Panc1 (cell line): ENCODE results near the gene NOP56. TPM values are rescaled to one million over a fixed set of nuclear protein-coding genes. Genes with fewer than 3 reads are reported as not detected.

Experiments used
- ATAC-seq: fragments of 200-7000 bp; cut with Tn5 transposase; 2 replicates; pipeline ENCODE4 v1.9.1; 2020; ENCODE audit warnings: mild to moderate bottlenecking, moderate library complexity
- BruUV-seq: library from RNA; stranded (reverse); fragments of 400-500 nt; replicated peaks from 2 replicates; lab custom pipeline; 2021; lab: Mats Ljungman, UMichigan
- CTCF ChIA-PET: fragments of 300-600 bp; sonication (Branson Sonifier 250); formaldehyde crosslinking; loops from one replicate; lab custom pipeline; 2022; ENCODE audit warnings: antibody characterized with exemption; lab: Charles Lee
- POLR2A ChIA-PET: fragments of 300-600 bp; sonication (Branson Sonifier 250); formaldehyde crosslinking; loops from one replicate; lab custom pipeline; 2022; ENCODE audit warnings: antibody characterized with exemption; lab: Charles Lee
- DNase-seq: peaks from one replicate; pipeline ENCODE4 v3.0.0-alpha.2; 2010; ENCODE audit warnings: low read depth, low spot score
- H3K27ac ChIP-seq: 2 replicates; pipeline ENCODE4 v1.5.1; 2011; ENCODE audit warnings: mild to moderate bottlenecking, low read length, inconsistent platforms
- H3K27me3 ChIP-seq: fragments of 200-500 bp; sonication (Bioruptor generic); 2 replicates; pipeline ENCODE4 v1.6.0; 2014; ENCODE audit warnings: low read length, inconsistent platforms; ENCODE audit not compliant: control insufficient read depth, insufficient read depth
- H3K36me3 ChIP-seq: fragments of 200-500 bp; sonication (Bioruptor generic); 2 replicates; pipeline ENCODE4 v1.5.1; 2014; ENCODE audit warnings: inconsistent platforms, mild to moderate bottlenecking, low read length, moderate library complexity; ENCODE audit not compliant: control insufficient read depth, insufficient read depth
- H3K4me1 ChIP-seq: 2 replicates; pipeline ENCODE4 v1.5.1; 2011; ENCODE audit warnings: inconsistent platforms, mild to moderate bottlenecking, low read length, moderate library complexity; ENCODE audit not compliant: control insufficient read depth, insufficient read depth
- H3K4me3 ChIP-seq, 2 experiments: 2 replicates each; pipeline ENCODE4 v1.5.1; 2011 to 2012; ENCODE audit warnings: low read depth in 2 of 2, low read length in 2 of 2, mild to moderate bottlenecking in 2 of 2, inconsistent platforms in 1 of 2, moderate library complexity in 1 of 2
- H3K9me3 ChIP-seq: fragments of 200-500 bp; sonication (Bioruptor generic); 2 replicates; pipeline ENCODE4 v1.5.1; 2014; ENCODE audit warnings: low read depth, mild to moderate bottlenecking, inconsistent platforms, low read length, moderate library complexity; ENCODE audit not compliant: control insufficient read depth, insufficient read depth
- POLR2AphosphoS5 ChIP-seq: IDR thresholded peaks from 2 replicates; pipeline ENCODE4 v1.6.1; 2012; ENCODE audit warnings: mild to moderate bottlenecking, low read depth, low read length, moderate library complexity
- REST ChIP-seq, 2 experiments: IDR thresholded peaks; 2 replicates each; pipeline ENCODE4 v1.6.1; 2011 to 2012; ENCODE audit warnings: low read depth in 2 of 2, control low read depth in 1 of 2, low read length in 1 of 2, mild to moderate bottlenecking in 1 of 2, moderate library complexity in 1 of 2; ENCODE audit not compliant: insufficient read depth in 1 of 2
- SIN3A ChIP-seq: IDR thresholded peaks from 2 replicates; pipeline ENCODE4 v1.6.1; 2012; ENCODE audit warnings: low read depth, mild to moderate bottlenecking, low read length, moderate library complexity, borderline replicate concordance; ENCODE audit not compliant: insufficient read depth
- TCF7L2 ChIP-seq: IDR thresholded peaks from 2 replicates; pipeline ENCODE4 v1.6.1; 2011; ENCODE audit warnings: mild to moderate bottlenecking, low read depth, low read length, inconsistent platforms
- in situ Hi-C: cut with HindIII; loops from 2 replicates; pipeline ENCODE4 v1.10.0; 2016; ENCODE audit warnings: low sequenced_read_pairs, low pct_unique_long_range_greater_than_20kb
- intact Hi-C: fragments of 100-400 bp; cut with micrococcal nuclease; formaldehyde crosslinking; loops from one replicate; pipeline ENCODE4 v1.10.0; 2022; ENCODE audit not compliant: unreplicated experiment
- total RNA-seq: library from RNA; stranded (reverse); gene quantifications from one replicate; pipeline ENCODE4 v1.2.1, GENCODE V29; 2021; ENCODE audit not compliant: unreplicated experiment
- TF ChIP-seq, protein P1 (sequence below): fragments of 450-650 bp; IDR thresholded peaks from 2 replicates; pipeline ENCODE4 v1.5.1; 2017; ENCODE audit warnings: mild to moderate bottlenecking

Gene NOP56
- total RNA-seq, 1 experiment from 2014 or later, result 354 TPM

- H3K4me1 ChIP-seq, result no peaks in the 10 kb centered on the region
- CTCF ChIA-PET, result no interaction called here
- POLR2A ChIA-PET, result no interaction called here
- H3K27ac ChIP-seq, result no peak overlapping the region
- intact Hi-C loops, result no loop called here
- H3K9me3 ChIP-seq, result peaks cover 3% of the 10 kb centered on the region
- no peaks in the 10 kb centered on the region for H3K36me3 ChIP-seq
- ATAC-seq, result no peak
- H3K4me3 ChIP-seq, result no peak overlapping the region
- BruUV-seq, result no TSS peak
- DNase-seq, result no peak
- no peak for TF ChIP-seq POLR2AphosphoS5
- TF ChIP-seq REST (IDR thresholded peaks at IDR 0.05; ENCODE audit: insufficient read depth in 1 of 2, low read depth in 2 of 2, low read length in 1 of 2), result no peak
- no peak for TF ChIP-seq TCF7L2
- TF ChIP-seq, protein P1, sequence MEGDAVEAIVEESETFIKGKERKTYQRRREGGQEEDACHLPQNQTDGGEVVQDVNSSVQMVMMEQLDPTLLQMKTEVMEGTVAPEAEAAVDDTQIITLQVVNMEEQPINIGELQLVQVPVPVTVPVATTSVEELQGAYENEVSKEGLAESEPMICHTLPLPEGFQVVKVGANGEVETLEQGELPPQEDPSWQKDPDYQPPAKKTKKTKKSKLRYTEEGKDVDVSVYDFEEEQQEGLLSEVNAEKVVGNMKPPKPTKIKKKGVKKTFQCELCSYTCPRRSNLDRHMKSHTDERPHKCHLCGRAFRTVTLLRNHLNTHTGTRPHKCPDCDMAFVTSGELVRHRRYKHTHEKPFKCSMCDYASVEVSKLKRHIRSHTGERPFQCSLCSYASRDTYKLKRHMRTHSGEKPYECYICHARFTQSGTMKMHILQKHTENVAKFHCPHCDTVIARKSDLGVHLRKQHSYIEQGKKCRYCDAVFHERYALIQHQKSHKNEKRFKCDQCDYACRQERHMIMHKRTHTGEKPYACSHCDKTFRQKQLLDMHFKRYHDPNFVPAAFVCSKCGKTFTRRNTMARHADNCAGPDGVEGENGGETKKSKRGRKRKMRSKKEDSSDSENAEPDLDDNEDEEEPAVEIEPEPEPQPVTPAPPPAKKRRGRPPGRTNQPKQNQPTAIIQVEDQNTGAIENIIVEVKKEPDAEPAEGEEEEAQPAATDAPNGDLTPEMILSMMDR, result no peak
- TF ChIP-seq SIN3A, result no peak
- in situ Hi-C loops, result no loop called here
- H3K27me3 ChIP-seq, result peaks cover 2% of the 10 kb centered on the region; the same call in 1 of the 2 replicates
These were observed 25.4 kb upstream of the NOP56 start for GRCh38 chr20:2626853-2627541.

- ChIA-PET POLR2A (interaction anchor here (0.6 kb wide), 1 partner anchor 20 kb away, joined by 6 read pairs; no protein-coding TSS in a partner anchor), CTCF (no interaction called here)
- ATAC-seq (no peak), DNase-seq (no peak)
- BruUV-seq, result no TSS peak
- no peak for TF ChIP-seq SIN3A
- TF ChIP-seq, protein P1, result no peak; the same call in 1 of the 2 replicates
- TF ChIP-seq POLR2AphosphoS5, result no peak
- no peak for TF ChIP-seq TCF7L2
- no peak for TF ChIP-seq REST (IDR thresholded peaks at IDR 0.05; ENCODE audit: insufficient read depth in 1 of 2, low read depth in 2 of 2, low read length in 1 of 2)
- no peaks in the 10 kb centered on the region for H3K4me1 ChIP-seq
- peaks cover 11% of the 10 kb centered on the region for H3K27me3 ChIP-seq
- H3K36me3 ChIP-seq, result no peaks in the 10 kb centered on the region
- intact Hi-C loops, result no loop called here
- H3K4me3 ChIP-seq, result no peak overlapping the region
- H3K9me3 ChIP-seq, result peaks cover 3% of the 10 kb centered on the region; the same call in 1 of the 2 replicates
- in situ Hi-C loops, result no loop called here
- H3K27ac ChIP-seq, result no peak overlapping the region
These were observed 21.2 kb upstream of the NOP56 start for GRCh38 chr20:2631228-2631627.
